Ramos (cell line): ENCODE measurements around the gene TCP10L.
"Not testable (repeated sequence)": the region's sequence is repeated elsewhere in the genome, so short reads cannot be mapped to it uniquely, and the experiment has no call there.

Source experiments
- in situ Hi-C: fragments of 300-500 bp; cut with MboI; formaldehyde crosslinking; loops from one replicate; pipeline ENCODE4 v1.14.3; 2022; ENCODE audit warnings: low sequenced_read_pairs; ENCODE audit not compliant: unreplicated experiment

TCP10L gene

GRCh38 chr21:32559006-32559610, 26.2 kb downstream of the TCP10L start:
- in situ Hi-C loops, result no loop called here

- in situ Hi-C loops, result no loop called here
Measured at GRCh38 chr21:32558106-32558505, 27.2 kb downstream of the TCP10L start.

GRCh38 chr21:32554832-32555638, 30.3 kb downstream of the TCP10L start:
- in situ Hi-C loops, result no loop called here

GRCh38 chr21:32549886-32550285, 35.4 kb downstream of the TCP10L start:
- in situ Hi-C loops, result no loop called here

- in situ Hi-C loops, result no loop called here
Measured at GRCh38 chr21:32549440-32549839, 35.9 kb downstream of the TCP10L start.

GRCh38 chr21:32548978-32549377, 36.3 kb downstream of the TCP10L start:
- in situ Hi-C loops, result no loop called here

GRCh38 chr21:32547018-32547417, 38.3 kb downstream of the TCP10L start:
- in situ Hi-C loops, result no loop called here

GRCh38 chr21:32545948-32546441, 39.3 kb downstream of the TCP10L start:
- in situ Hi-C loops, result no loop called here

GRCh38 chr21:32544697-32545096, 40.6 kb downstream of the TCP10L start:
- in situ Hi-C loops, result no loop called here

GRCh38 chr21:32543975-32544374, 41.3 kb downstream of the TCP10L start:
- in situ Hi-C loops, result no loop called here

- in situ Hi-C loops, result not testable (repeated sequence)
Measured at GRCh38 chr21:32543056-32543455, 42.3 kb downstream of the TCP10L start.

GRCh38 chr21:32539378-32539777, 45.9 kb downstream of the TCP10L start:
- in situ Hi-C loops, result no loop called here

GRCh38 chr21:32538147-32538792, 47.1 kb downstream of the TCP10L start:
- in situ Hi-C loops, result no loop called here

GRCh38 chr21:32537569-32537881, 47.8 kb downstream of the TCP10L start:
- in situ Hi-C loops, result no loop called here

GRCh38 chr21:32535612-32536011, 49.7 kb downstream of the TCP10L start:
- in situ Hi-C loops, result no loop called here

- in situ Hi-C loops, result no loop called here
Measured at GRCh38 chr21:32534113-32534512, 51.2 kb downstream of the TCP10L start.

- in situ Hi-C loops, result no loop called here
Measured at GRCh38 chr21:32533611-32534010, 51.7 kb downstream of the TCP10L start.

- in situ Hi-C loops, result no loop called here
Measured at GRCh38 chr21:32533053-32533452, 52.3 kb downstream of the TCP10L start.

GRCh38 chr21:32532636-32533035, 52.7 kb downstream of the TCP10L start:
- in situ Hi-C loops, result no loop called here

GRCh38 chr21:32531561-32531960, 53.8 kb downstream of the TCP10L start:
- in situ Hi-C loops, result not testable (repeated sequence)

GRCh38 chr21:32530809-32531208, 54.5 kb downstream of the TCP10L start:
- in situ Hi-C loops, result not testable (repeated sequence)
